HepG2 (cell line): Measurements from ENCODE around the gene OGFOD3. TPM values are rescaled to one million over a fixed set of nuclear protein-coding genes. Genes with fewer than 3 reads are reported as not detected.

Source experiments
- ASH2L ChIP-seq: fragments of 300-600, 200-600 bp; sonication (generic); IDR thresholded peaks from 2 replicates; pipeline ENCODE4 v1.7.0; 2017; ENCODE audit warnings: low read depth, mild to moderate bottlenecking, moderate library complexity, mixed read lengths, low read length; ENCODE audit not compliant: insufficient read length
- CBX2 ChIP-seq, 2 experiments: fragments of 200-600 bp in 1 of 2; sonication (generic); formaldehyde crosslinking in 1 of 2; IDR thresholded peaks; 2 replicates each; pipeline versions ENCODE4 v1.7.0 to v1.8.1; 2018 to 2022; ENCODE audit warnings: low read depth in 2 of 2, low read length in 1 of 2, mild to moderate bottlenecking in 1 of 2, missing genetic modification reagents in 1 of 2
- HCFC1 ChIP-seq: fragments of 150-350 bp; IDR thresholded peaks from 2 replicates; pipeline ENCODE4 v1.6.1; 2014; ENCODE audit warnings: low read depth, low read length
- HMG20B ChIP-seq: conservative IDR thresholded peaks from 2 replicates; pipeline ENCODE4 v1.6.1; 2016; ENCODE audit warnings: missing genetic modification reagents, missing compliant biosample characterization
- IRF9 ChIP-seq: sonication (generic); formaldehyde crosslinking; IDR thresholded peaks from 2 replicates; pipeline ENCODE4 v1.8.0; 2022; ENCODE audit warnings: missing genetic modification reagents, mild to moderate bottlenecking, borderline replicate concordance
- JUN ChIP-seq: sonication (generic); formaldehyde crosslinking; IDR thresholded peaks from 2 replicates; pipeline ENCODE4 v1.4.0; 2020; ENCODE audit warnings: mild to moderate bottlenecking, missing genetic modification reagents
- MEF2D ChIP-seq: sonication (generic); formaldehyde crosslinking; IDR thresholded peaks from 2 replicates; pipeline ENCODE4 v1.5.1; 2020; ENCODE audit warnings: mild to moderate bottlenecking, missing genetic modification reagents
- NFYC ChIP-seq: IDR thresholded peaks from 2 replicates; pipeline ENCODE4 v1.6.1; 2016; ENCODE audit warnings: missing genetic modification reagents, missing compliant biosample characterization
- PAXIP1 ChIP-seq: sonication (generic); formaldehyde crosslinking; conservative IDR thresholded peaks from 2 replicates; pipeline ENCODE4 v1.4.0; 2020; ENCODE audit warnings: mild to moderate bottlenecking, missing genetic modification reagents, moderate library complexity
- RARG ChIP-seq: sonication (generic); formaldehyde crosslinking; IDR thresholded peaks from 2 replicates; pipeline ENCODE4 v1.4.0; 2020; ENCODE audit warnings: low read depth, mild to moderate bottlenecking, missing genetic modification reagents
- SMYD3 ChIP-seq: sonication (generic); formaldehyde crosslinking; IDR thresholded peaks from 2 replicates; pipeline ENCODE4 v1.8.1; 2023; ENCODE audit warnings: mild to moderate bottlenecking, missing genetic modification reagents
- TGIF2 ChIP-seq: IDR thresholded peaks from 2 replicates; pipeline ENCODE4 v1.6.1; 2016; ENCODE audit warnings: control low read depth, missing compliant biosample characterization
- YEATS4 ChIP-seq: sonication (generic); formaldehyde crosslinking; IDR thresholded peaks from 2 replicates; pipeline ENCODE4 v1.4.0; 2020; ENCODE audit warnings: missing genetic modification reagents, borderline replicate concordance
- ZNF34 ChIP-seq: sonication (generic); formaldehyde crosslinking; IDR thresholded peaks from 2 replicates; pipeline ENCODE4 v1.4.0; 2020; ENCODE audit warnings: mild to moderate bottlenecking, missing genetic modification reagents, borderline replicate concordance
- ZNF367 ChIP-seq: sonication (generic); formaldehyde crosslinking; IDR thresholded peaks from 2 replicates; pipeline ENCODE4 v1.4.0; 2020; ENCODE audit warnings: missing genetic modification reagents, borderline replicate concordance
- ZNF674 ChIP-seq: sonication (generic); formaldehyde crosslinking; IDR thresholded peaks from 2 replicates; pipeline ENCODE4 v1.5.0; 2020; ENCODE audit warnings: low read depth, mild to moderate bottlenecking, missing genetic modification reagents
- ZNF678 ChIP-seq: sonication (generic); formaldehyde crosslinking; IDR thresholded peaks from 2 replicates; pipeline ENCODE4 v1.4.0; 2020; ENCODE audit warnings: mild to moderate bottlenecking, missing genetic modification reagents
- polyA plus RNA-seq, 8 experiments: library from polyadenylated mRNA; depleted of rRNA in 3 of 8; stranded (reverse) in 7 of 8; unstranded in 1 of 8; fragments of >200 nt; fragmentation: Illumina TruSeq in 4 of 8; extraction: Trizol in 4 of 8; gene quantifications; 2 replicates each; pipeline versions ENCODE4 v1.2.1 to v1.2.3, GENCODE V29; 2011 to 2016; ENCODE audit warnings: low read depth in 4 of 8, missing spikeins in 1 of 8, mixed read lengths in 1 of 8; ENCODE audit not compliant: insufficient read depth in 1 of 8
- total RNA-seq, 5 experiments: library from RNA; depleted of rRNA; stranded (reverse); fragments of >200 nt; fragmentation: Illumina TruSeq; extraction: Trizol; gene quantifications; 2 replicates each; pipeline ENCODE4 v1.2.3, GENCODE V29; 2016; ENCODE audit warnings: low read depth in 1 of 5
- TF ChIP-seq, protein P1 (sequence below): sonication (generic); formaldehyde crosslinking; IDR thresholded peaks from 2 replicates; pipeline ENCODE4 v1.8.1; 2022; ENCODE audit warnings: low read depth, mild to moderate bottlenecking, missing genetic modification reagents
- TF ChIP-seq, protein P2 (sequence below): sonication (generic); formaldehyde crosslinking; IDR thresholded peaks from 2 replicates; pipeline ENCODE4 v1.4.0; 2020; ENCODE audit warnings: missing genetic modification reagents

OGFOD3 gene
- total and polyA plus RNA-seq, 2 of the 13 experiments (the other 11 are each of a cell fraction or from before 2014, with no cell fraction given), result 40.0 to 42.1 TPM

- peak; percentile 57; the same call in 1 of the 2 replicates for TF ChIP-seq PAXIP1 (CRISPR knock-in tag)
- no peak for TF ChIP-seq ZNF34 (CRISPR knock-in tag)
- TF ChIP-seq SMYD3 (CRISPR knock-in tag), result no peak
- TF ChIP-seq, protein P1, sequence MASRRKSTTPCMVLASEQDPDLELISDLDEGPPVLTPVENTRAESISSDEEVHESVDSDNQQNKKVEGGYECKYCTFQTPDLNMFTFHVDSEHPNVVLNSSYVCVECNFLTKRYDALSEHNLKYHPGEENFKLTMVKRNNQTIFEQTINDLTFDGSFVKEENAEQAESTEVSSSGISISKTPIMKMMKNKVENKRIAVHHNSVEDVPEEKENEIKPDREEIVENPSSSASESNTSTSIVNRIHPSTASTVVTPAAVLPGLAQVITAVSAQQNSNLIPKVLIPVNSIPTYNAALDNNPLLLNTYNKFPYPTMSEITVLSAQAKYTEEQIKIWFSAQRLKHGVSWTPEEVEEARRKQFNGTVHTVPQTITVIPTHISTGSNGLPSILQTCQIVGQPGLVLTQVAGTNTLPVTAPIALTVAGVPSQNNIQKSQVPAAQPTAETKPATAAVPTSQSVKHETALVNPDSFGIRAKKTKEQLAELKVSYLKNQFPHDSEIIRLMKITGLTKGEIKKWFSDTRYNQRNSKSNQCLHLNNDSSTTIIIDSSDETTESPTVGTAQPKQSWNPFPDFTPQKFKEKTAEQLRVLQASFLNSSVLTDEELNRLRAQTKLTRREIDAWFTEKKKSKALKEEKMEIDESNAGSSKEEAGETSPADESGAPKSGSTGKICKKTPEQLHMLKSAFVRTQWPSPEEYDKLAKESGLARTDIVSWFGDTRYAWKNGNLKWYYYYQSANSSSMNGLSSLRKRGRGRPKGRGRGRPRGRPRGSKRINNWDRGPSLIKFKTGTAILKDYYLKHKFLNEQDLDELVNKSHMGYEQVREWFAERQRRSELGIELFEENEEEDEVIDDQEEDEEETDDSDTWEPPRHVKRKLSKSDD (CRISPR knock-in tag), result 0 out of 2 replicates have a peak, but pooled peaks have one; percentile 40
- TF ChIP-seq ASH2L, result peak; percentile 39
- TF ChIP-seq HCFC1, result no peak
- TF ChIP-seq YEATS4 (CRISPR knock-in tag), result peak; percentile 51
- no peak for TF ChIP-seq ZNF674 (CRISPR knock-in tag)
- no peak for TF ChIP-seq HMG20B (CRISPR knock-in tag)
- TF ChIP-seq ZNF678 (CRISPR knock-in tag), result no peak; the same call in 1 of the 2 replicates
- no peak for TF ChIP-seq RARG (CRISPR knock-in tag)
- TF ChIP-seq NFYC (CRISPR knock-in tag), result no peak
- peak; percentile 89 for TF ChIP-seq JUN (CRISPR knock-in tag)
- TF ChIP-seq, protein P2, sequence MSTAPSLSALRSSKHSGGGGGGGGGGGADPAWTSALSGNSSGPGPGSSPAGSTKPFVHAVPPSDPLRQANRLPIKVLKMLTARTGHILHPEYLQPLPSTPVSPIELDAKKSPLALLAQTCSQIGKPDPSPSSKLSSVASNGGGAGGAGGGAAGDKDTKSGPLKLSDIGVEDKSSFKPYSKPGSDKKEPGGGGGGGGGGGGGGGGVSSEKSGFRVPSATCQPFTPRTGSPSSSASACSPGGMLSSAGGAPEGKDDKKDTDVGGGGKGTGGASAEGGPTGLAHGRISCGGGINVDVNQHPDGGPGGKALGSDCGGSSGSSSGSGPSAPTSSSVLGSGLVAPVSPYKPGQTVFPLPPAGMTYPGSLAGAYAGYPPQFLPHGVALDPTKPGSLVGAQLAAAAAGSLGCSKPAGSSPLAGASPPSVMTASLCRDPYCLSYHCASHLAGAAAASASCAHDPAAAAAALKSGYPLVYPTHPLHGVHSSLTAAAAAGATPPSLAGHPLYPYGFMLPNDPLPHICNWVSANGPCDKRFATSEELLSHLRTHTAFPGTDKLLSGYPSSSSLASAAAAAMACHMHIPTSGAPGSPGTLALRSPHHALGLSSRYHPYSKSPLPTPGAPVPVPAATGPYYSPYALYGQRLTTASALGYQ (CRISPR knock-in tag), result no peak; the same call in 1 of the 2 replicates
- TF ChIP-seq CBX2 (IDR thresholded peaks at IDR 0.05; ENCODE audit: low read depth, low read length), result no peak
- peak; percentile 85; the same call in 1 of the 2 replicates for TF ChIP-seq CBX2 (CRISPR knock-in tag; IDR thresholded peaks at IDR 0.05; ENCODE audit: low read depth)
- peak; percentile 84; the same call in 1 of the 2 replicates for TF ChIP-seq IRF9 (CRISPR knock-in tag)
- TF ChIP-seq TGIF2 (CRISPR knock-in tag), result no peak
- TF ChIP-seq MEF2D (CRISPR knock-in tag), result no peak
- 0 out of 2 replicates have a peak, but pooled peaks have one; percentile 62 for TF ChIP-seq ZNF367 (CRISPR knock-in tag)
Observed at GRCh38 chr17:82384730-82385481, 33.5 kb downstream of the OGFOD3 start (continued).
